ENCODE results near the gene CMBL.

CMBL gene

GRCh38 chr5:10307206-10308148 is at the start of gene CMBL:
Gene CMBL (minus strand): TSS chr5:10307902. CDS start chr5:10290762, 17,140 bp downstream.
- TF ChIP-seq, protein P1, sequence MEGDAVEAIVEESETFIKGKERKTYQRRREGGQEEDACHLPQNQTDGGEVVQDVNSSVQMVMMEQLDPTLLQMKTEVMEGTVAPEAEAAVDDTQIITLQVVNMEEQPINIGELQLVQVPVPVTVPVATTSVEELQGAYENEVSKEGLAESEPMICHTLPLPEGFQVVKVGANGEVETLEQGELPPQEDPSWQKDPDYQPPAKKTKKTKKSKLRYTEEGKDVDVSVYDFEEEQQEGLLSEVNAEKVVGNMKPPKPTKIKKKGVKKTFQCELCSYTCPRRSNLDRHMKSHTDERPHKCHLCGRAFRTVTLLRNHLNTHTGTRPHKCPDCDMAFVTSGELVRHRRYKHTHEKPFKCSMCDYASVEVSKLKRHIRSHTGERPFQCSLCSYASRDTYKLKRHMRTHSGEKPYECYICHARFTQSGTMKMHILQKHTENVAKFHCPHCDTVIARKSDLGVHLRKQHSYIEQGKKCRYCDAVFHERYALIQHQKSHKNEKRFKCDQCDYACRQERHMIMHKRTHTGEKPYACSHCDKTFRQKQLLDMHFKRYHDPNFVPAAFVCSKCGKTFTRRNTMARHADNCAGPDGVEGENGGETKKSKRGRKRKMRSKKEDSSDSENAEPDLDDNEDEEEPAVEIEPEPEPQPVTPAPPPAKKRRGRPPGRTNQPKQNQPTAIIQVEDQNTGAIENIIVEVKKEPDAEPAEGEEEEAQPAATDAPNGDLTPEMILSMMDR (IDR thresholded peaks at IDR 0.05), result no peak
- H3K36me3 ChIP-seq, result no peaks in the 10 kb centered on the region
- H3K9me3 ChIP-seq, result no peaks in the 10 kb centered on the region
- H3K27me3 ChIP-seq, result no peaks in the 10 kb centered on the region
- peaks cover 0 to 14% (median 4%) of the 10 kb centered on the region in 4 donors for H3K4me1 ChIP-seq
- H3K4me3 ChIP-seq, result peak within 1 kb of the TSS; percentile 70 to 76
- intact Hi-C loops (cut with DNase I; ENCODE audit: low total_unique reads), result no loop called here
- DNase-seq, result peak; percentile 45 to 75
- peak within 1 kb of the TSS; percentile 81 to 93 for H3K27ac ChIP-seq

- no peak for DNase-seq
- H3K27ac ChIP-seq, result peak overlapping the region; percentile 88 to 91
- no peaks in the 10 kb centered on the region for H3K9me3 ChIP-seq
- no peaks in the 10 kb centered on the region for H3K27me3 ChIP-seq
- TF ChIP-seq, protein P1 (IDR thresholded peaks at IDR 0.05), result no peak
- H3K4me3 ChIP-seq, result peak overlapping the region; percentile 79 to 82
- intact Hi-C loops (cut with DNase I; ENCODE audit: low total_unique reads), result loop anchor here (10.0 kb wide), 1 partner anchor 250 kb away; no protein-coding TSS in a partner anchor
- H3K4me1 ChIP-seq, result peaks cover 0 to 45% (median 11%) of the 10 kb centered on the region in 4 donors
- H3K36me3 ChIP-seq, result no peaks in the 10 kb centered on the region
These were observed 47.6 kb upstream of the CMBL start for GRCh38 chr5:10355071-10355889.

- intact Hi-C loops (cut with DNase I; ENCODE audit: low total_unique reads), result loop anchor here (10.0 kb wide), 1 partner anchor 251 kb away; no protein-coding TSS in a partner anchor
- H3K4me1 ChIP-seq, result peaks cover 0 to 43% (median 11%) of the 10 kb centered on the region in 4 donors
These were observed 46.6 kb upstream of the CMBL start for GRCh38 chr5:10354048-10354872.

DNA sequence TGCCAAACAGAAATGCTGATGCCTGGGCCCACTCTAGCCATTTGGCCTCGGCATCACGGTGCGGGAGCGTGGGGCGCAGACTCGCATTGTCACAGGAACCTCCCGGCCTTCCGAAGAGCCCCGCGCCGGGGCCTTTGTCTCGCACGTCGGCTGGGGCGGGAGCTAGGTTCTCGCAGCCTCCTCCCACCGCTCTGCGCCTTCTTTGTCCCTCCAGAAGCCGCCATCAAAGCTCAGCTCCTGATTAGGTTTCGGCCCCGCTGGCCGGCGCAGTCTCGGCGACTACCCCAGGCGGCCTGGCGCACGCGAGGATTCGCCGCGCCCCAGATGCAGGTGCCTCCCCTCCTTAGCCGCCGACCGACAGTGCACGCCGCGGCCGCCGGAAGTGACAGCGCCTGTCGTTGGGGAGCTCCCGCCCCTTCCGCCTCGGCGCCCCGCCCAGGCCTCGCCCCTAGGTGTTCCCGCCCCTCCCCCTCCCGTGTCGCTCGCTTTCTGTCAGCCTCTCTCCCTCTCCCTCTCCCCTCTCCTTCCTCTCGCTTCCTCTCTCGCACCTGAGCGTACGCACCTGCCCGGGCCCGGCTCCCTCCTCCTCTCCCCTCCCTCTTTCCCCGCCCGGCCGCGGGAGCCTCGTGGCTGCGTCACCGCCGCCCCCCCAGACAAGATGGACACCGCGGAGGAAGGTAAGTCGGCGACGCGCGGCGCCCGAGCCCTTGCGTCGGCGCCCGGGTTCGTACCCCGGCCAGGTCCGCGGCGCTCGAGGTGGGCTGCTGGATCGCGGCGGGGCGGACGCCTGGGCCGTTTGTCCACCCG is 45.7 kb upstream of the CMBL start, which contains the start of gene MARCHF6:
Gene MARCHF6, plus strand, starts transcription at position 455 of the 807 bp plus-strand sequence. Its CDS starts 204 bp downstream, at position 659.
- intact Hi-C loops (cut with DNase I; ENCODE audit: low total_unique reads), result loop anchor here (10.0 kb wide), 1 partner anchor 251 kb away; no protein-coding TSS in a partner anchor
- TF ChIP-seq, protein P1 (IDR thresholded peaks at IDR 0.05), result no peak
- Histone ChIP-seq H3K4me1 (peaks cover 0 to 43% (median 11%) of the 10 kb centered on the region in 4 donors), H3K36me3 (no peaks in the 10 kb centered on the region), H3K27ac (peak within 1 kb of the TSS; percentile 88 to 91), H3K27me3 (no peaks in the 10 kb centered on the region), H3K9me3 (no peaks in the 10 kb centered on the region), H3K4me3 (peak within 1 kb of the TSS; percentile 79 to 82)
- DNase-seq, result peak; percentile 94 to 96

More at GRCh38 chr5:10354048-10354872, 46.6 kb upstream of the CMBL start:
- no peaks in the 10 kb centered on the region for H3K9me3 ChIP-seq
- TF ChIP-seq, protein P1 (IDR thresholded peaks at IDR 0.05), result no peak
- no peaks in the 10 kb centered on the region for H3K36me3 ChIP-seq
- peak overlapping the region; percentile 79 to 82 for H3K4me3 ChIP-seq
- H3K27me3 ChIP-seq, result no peaks in the 10 kb centered on the region
- no peak for DNase-seq
- H3K27ac ChIP-seq, result peak overlapping the region; percentile 88 to 91

Measured in tibial artery (tissue), 4 donors.